HG02798 (cell line): ENCODE results near the gene GPR18.
"Not testable (repeated sequence)": the region's sequence is repeated elsewhere in the genome, so short reads cannot be mapped to it uniquely, and the experiment has no call there.

Source experiments
- ATAC-seq: cut with Tn5 transposase; IDR thresholded peaks from one replicate; pipeline ENCODE4 v1.9.1; 2021; ENCODE audit warnings: mild to moderate bottlenecking; ENCODE audit not compliant: unreplicated experiment, poor library complexity

Gene GPR18

GRCh38 chr13:99237981-99238662 lies 20.1 kb downstream of the GPR18 start:
- peak; percentile 70 for ATAC-seq

GRCh38 chr13:99231721-99232120 lies 26.5 kb downstream of the GPR18 start:
- ATAC-seq, result no peak

DNA sequence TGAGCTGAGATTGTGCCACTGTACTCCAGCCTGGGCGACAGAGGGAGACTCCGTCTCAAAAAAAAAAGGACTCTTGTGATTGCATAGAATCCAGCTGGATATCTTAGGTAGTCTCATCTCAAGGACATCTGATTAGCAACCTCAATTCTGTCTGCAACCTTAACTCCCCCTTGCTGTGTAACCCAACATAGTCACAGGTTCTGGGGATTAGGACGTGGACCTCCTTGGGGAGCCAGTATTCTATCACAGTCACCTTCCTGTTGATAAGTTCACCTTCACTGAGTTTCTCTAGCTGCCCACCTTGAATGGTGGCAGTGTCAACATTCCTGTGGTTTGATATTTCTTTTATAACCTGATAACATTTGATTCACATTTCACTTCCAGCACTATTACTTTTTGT lies 27.2 kb downstream of the GPR18 start:
- no peak for ATAC-seq

DNA sequence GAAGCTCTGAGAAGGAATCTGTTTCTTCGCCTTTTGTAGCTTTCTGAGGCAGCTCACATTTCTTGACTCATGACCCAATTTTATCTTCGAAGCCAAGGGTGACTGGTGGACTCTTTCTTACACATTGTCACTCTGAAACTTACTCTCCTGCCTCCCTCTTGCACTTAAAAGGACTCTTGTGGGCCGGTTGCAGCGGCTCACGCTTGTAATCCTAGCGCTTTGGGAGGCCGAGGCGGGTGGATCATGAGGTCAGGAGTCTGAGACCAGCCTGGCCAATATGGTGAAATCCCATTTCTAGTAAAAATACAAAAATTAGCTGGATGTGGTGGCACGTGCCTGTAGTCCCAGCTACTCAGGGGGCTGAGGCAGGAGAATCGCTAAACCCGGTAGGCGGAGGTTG lies 27.6 kb downstream of the GPR18 start:
- not testable (repeated sequence) for ATAC-seq

- peak; percentile 96 for ATAC-seq
Observed at GRCh38 chr13:99228737-99229691, 29.2 kb downstream of the GPR18 start.

DNA sequence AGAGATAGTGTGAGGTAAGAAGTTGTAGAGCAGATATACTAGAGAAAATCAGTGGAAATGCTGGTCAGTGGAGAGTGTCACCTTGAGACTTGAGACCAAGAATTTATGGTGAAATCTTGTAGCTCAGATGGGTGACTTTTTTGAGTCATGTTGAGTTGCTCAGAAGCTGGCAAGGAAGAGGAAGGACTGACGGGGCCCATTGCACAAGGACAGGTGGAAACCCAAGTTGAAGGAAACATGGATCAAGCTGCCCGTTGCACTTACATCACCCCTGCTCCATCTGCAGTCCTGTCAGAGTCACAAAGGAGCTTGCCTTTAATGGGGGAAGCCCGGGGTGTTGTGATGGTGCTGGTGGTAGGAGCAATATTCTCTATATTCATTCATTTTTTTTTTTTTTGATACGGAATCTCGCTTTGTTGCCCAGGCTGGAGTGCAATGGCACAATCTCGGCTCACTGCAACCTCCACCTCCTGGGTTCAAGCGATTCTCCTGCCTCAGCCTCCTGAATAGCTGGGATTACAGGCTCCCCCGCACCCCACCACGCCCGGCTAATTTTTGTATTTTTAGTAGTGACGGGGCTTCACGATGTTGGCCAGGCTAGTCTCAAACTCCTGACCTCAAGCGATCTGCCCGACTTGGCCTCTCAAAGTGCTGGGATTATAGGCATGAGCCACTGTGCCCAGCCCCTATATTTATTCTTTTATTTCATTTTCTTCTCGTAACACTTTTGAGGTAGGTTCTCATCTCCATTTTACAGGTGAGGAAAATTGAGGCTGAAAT lies 30.1 kb downstream of the GPR18 start:
- ATAC-seq, result no peak

DNA sequence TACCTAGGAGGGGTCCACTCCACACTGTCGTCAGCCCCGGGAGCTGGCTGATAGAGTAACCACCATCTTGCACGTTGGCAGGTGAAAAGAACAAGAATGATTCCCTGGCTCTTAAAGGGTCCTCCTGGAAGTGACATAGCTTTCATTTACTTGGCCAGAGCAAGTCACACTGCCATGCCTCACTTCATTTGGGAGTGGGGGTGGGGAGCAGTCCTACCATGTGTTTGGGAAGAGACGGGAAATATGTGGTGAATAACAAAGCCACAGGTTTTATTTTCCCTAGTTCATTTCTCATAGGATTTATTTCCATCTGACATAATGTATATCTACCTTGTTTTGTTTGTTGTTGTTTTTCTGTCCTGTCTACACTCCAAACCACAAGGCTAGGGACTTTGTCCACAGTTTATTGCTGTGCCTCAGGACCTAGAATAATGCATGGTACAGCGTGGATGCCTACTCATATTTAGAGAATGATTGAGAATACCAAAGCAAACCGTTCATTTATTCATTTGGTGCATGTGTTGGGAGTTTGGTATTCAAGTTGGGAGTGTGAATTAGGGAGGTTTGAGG lies 30.8 kb downstream of the GPR18 start:
- ATAC-seq, result no peak

GRCh38 chr13:99226513-99226912 lies 31.7 kb downstream of the GPR18 start:
- ATAC-seq, result no peak

DNA sequence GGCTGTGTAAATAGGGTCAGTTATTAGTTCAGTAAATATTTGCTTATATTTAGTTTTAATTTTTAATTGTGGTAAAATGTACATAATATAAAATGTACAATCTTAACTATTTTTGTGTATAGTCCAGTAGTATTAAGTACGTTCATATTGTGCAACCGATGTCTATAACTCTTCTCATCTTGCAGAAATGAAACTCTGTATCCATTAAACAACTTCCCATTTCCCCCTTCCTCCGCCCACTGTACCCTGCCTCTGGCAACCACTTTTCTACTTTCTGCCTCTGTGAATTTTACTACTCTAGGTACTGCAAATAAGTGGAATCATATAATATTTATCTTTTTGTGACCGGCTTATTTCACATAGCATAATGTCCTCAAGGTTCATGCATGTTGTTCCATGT lies 33.1 kb downstream of the GPR18 start:
- no peak for ATAC-seq

DNA sequence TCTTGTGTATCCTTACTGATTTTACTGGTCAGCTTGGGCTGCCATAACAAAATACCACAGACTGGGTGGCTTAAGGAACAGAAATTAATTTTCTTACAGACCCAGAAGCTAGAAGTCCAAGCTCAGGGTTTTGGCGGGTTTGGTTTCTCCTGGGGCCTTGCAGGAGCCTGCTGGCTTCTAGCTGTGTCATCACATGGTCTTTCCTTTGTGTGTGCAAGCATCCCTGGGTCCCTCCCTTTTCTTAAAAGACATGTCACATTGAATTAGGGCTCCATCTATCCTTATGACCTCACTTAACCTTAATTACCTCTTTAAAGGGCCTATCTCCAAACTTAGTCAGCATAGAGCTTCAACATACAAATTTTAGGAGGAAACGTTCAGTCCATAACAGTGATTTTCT lies 34.2 kb downstream of the GPR18 start:
- ATAC-seq, result no peak

- ATAC-seq, result no peak
Observed at GRCh38 chr13:99223587-99223986, 34.6 kb downstream of the GPR18 start.

GRCh38 chr13:99221567-99222239 lies 36.5 kb downstream of the GPR18 start:
- ATAC-seq, result no peak

DNA sequence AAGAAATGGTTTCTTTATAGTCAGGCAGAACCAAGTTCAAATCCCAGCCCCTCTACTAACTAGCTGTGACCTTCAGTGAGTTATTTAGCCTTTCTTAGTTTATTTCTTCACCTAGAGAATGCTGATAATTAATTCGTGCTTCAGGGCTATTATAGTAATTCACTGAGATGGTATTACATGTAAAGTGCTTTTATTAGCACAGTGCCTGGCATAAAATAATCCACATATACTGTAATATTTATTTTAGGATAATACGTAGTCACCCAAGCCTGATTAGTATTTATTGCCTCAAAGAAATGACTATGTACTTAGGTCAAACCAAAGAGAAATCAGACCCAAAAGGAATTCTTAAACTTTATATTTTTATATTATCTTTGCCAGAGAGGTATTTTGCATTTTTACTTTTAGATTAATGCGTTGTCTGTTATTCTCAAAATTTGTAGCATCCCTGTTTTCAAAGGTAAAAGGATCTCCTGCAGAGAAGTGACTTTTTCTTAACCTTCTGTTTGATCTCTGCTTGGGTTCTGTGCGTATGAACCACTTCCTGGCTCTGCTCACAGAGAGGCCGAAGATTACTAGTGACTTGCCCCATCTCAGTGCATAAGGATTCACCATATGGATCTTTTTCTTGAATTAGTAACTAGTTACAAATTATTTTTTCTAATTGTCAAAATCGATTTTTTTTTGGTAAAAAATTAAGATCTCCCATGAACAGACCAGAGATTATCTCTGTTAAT lies 37.8 kb downstream of the GPR18 start:
- ATAC-seq, result no peak

DNA sequence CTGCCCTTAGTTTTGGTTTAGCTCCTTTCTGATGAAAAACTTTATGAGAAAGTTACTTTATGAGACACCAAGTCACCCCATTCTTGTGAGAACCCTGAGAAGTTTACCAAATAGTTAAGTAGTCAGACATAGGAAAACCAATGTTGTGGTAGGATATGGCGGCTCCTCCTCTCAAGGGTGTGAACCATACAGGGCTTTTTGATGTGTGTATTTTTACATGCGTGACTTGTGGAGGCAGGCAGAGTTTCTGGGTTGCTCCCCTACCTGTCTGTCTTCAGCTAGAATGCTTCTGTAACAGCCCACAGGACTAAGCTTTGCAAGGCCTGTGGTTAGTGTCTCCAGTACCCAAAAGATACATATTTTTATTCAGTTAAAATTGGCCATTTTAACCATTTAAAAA lies 39.2 kb downstream of the GPR18 start:
- ATAC-seq, result peak; percentile 50

DNA sequence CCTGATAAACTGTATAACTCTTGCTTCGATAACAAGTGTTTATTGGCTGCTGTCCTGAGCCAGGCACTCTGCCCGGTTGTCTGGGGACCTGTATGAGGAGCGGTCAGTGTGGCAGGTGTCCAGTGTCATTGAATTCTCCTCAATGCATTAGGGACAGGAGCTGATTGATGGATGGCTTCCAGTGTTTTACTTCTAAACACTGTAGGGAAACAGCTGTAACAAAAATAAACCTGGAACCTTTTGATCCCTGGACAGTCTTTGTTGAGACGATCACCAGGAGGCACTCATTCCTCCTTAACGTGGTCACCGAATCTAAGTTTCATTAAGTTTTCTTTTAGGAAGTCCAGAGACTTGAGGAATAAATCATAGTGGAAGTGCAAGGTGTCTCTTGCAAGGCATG lies 39.6 kb downstream of the GPR18 start:
- ATAC-seq, result no peak

DNA sequence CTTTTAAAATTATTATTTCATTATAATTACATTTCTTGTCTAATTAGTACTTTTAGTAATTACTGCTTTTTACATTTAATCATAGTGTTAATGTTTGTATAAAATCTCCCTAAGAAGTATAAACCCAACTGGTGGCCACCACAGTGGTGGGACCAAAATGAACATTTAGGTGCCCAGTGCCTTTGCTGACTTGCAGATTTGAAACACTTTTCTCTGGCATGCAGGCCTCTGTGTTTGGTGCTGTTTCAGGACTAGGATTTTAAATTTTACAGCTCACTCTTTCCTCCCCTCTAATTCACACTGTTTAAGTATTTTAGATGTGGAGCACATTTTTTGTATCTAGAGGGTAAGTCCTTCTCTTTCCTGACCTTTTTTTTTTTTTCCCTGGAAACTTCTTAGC lies 40.1 kb downstream of the GPR18 start:
- no peak for ATAC-seq

DNA sequence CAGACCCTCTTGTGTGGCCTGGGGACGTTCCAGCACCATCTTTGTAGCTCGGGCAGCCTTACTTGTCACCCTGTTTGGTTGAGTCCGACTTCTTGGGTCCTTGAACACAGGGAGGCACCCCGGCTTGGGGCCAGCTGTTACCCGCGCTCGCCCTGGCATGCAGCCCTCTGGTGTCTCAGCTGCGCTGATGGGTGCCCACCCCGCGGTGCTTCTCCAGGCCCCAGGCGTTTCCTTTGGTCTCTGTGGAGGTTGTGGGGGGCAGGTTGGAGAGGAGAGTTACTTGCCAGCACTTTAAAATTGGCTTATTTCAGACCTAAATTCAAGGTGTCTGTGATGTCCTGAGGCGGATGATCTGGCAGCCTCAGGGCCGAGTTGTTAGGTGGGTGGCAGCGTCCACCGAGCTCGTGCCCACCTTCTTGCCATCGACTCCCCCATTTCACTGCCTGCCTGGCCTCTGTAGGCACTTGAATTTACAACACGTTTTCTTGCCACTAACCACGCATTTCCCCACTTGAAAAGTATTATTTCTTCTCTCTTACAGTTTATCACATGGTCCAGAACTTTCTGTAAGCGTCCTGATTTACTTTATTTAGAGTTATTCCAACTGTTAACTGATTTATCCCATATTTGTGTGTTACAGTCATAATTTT lies 40.6 kb downstream of the GPR18 start:
- no peak for ATAC-seq

GRCh38 chr13:99215184-99215830 lies 42.9 kb downstream of the GPR18 start:
- ATAC-seq, result no peak
